Fibroblast of peridontal ligament (primary cell): ENCODE data around the gene PHAF1.
A peak's percentile ranks its signal among the peaks of the same experiment; 100 is the strongest.

Experiments used
- DNase-seq: peaks from one replicate; pipeline ENCODE4 v3.0.0-alpha.2; 2010; ENCODE audit errors: extremely low read depth

Gene PHAF1

GRCh38 chr16:67163164-67163998 lies 53.6 kb downstream of the PHAF1 start:
- DNase-seq: peak; percentile 60

DNA sequence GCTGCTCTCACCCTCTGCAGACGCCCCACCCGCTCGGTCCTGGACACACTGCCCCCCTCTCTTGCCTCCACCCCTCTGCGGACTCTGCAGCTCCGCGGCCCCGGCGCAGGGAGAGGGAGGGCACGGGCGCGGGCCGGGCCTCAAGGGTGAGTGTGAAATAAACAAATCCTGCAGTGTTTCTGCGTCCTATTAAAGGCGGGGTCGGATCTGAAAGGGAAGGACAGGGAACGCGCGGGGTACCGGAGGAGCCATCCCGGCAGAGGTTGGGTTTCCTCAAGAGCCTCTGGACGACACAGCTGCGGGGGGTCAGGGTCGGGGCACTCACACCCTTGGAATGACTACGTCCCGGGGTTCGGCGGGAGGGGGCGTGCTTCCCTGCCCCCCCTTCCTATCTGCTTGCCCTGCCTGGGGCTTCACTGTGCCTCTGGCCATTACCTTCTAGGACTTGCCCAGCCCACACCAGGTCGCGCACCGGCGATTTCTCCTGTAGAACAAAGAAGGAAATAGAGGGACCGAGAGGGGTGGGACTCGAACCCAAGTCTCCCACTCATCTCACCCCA lies 54.3 kb downstream of the PHAF1 start:
- DNase-seq: peak; percentile 33

- peak; percentile 35 for DNase-seq
Measured at GRCh38 chr16:67164599-67165061, 54.9 kb downstream of the PHAF1 start, which contains the start of gene HSF4. HSF4 (plus strand) TSS chr16:67164745; CDS start chr16:67164812, 67 bp downstream.

DNA sequence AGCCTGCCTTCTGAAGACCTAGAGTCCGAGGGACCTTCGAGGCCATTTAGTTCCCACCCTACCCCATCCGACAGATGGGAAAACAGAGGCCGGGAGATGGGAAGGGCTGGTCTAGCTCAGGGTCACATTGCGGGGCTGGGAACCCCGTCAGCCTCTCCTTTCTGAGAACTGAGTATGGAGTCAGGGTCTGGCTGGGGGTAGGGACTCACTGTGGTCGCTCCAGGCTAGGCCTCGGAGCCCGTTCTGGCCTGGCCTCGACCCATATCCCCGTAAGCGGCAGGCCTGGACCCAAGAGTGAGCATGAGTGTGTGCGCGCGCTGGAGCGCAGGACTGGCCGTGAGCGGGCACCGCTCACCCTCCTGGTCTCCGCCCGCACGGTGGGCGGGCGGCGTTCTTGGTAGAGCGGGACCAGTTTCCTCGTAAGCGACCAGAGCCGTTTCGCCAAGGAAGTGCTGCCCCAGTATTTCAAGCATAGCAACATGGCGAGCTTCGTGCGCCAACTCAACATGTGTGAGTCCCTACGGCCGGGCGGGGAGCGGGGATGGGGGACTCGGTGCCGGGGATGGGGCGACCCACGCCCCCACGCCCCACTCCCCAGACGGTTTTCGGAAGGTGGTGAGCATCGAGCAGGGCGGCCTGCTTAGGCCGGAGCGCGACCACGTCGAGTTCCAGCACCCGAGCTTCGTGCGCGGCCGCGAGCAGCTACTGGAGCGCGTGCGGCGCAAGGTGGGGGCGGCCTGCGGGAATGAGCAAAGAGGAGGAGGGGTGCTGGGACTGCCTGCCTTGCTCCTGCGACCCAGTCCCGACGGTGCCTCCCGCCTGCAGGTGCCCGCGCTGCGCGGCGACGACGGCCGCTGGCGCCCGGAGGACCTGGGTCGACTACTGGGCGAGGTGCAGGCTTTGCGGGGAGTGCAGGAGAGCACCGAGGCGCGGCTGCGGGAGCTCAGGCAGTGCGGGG lies 55.7 kb downstream of the PHAF1 start:
- DNase-seq: no peak

GRCh38 chr16:67166110-67166547 lies 56.4 kb downstream of the PHAF1 start:
- no peak for DNase-seq

- DNase-seq: no peak
Measured at GRCh38 chr16:67166598-67167168, 56.9 kb downstream of the PHAF1 start.

GRCh38 chr16:67167588-67167987 lies 57.8 kb downstream of the PHAF1 start:
- DNase-seq: no peak

- no peak for DNase-seq
Measured at GRCh38 chr16:67169011-67169451, 59.3 kb downstream of the PHAF1 start.

GRCh38 chr16:67169642-67170167 lies 60.0 kb downstream of the PHAF1 start:
- no peak for DNase-seq

GRCh38 chr16:67170168-67170948 lies 60.6 kb downstream of the PHAF1 start, which contains the start of gene NOL3:
NOL3 (plus strand) TSS chr16:67170538.
- DNase-seq: peak; percentile 77

DNA sequence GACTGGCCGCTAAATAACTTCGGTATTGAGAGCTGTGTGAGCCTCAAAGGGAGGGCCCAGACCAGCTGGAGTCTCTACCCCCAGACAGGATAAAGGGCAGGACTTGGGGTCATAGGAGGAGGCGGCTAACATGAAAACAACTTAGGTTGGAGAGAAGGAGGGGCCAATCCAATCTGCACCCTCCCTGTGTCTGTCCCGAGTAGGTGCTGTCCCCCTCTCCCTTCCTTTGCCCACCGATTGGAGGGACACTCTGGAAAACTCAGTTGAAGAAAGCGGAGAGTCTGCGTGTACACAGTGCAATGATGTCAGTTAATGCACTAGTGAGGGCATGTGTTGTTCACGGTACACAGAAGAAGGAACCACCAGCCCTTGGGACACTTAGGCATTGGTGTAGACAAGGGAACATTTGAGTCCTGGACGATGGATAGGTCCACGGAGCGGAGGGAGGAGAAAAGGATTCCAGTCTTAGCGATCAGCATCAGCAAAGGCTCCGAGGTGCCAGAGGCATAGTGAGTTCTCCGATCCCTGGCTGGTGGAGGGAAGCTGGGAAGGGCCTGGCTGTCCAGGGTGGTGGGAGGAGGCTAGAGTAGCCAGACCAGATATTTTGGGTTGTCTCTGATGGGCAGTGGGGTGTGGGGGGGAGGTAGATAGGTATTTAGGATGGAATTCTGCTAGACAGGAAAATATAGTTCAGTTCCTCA lies 61.4 kb downstream of the PHAF1 start:
- peak; percentile 40 for DNase-seq

DNA sequence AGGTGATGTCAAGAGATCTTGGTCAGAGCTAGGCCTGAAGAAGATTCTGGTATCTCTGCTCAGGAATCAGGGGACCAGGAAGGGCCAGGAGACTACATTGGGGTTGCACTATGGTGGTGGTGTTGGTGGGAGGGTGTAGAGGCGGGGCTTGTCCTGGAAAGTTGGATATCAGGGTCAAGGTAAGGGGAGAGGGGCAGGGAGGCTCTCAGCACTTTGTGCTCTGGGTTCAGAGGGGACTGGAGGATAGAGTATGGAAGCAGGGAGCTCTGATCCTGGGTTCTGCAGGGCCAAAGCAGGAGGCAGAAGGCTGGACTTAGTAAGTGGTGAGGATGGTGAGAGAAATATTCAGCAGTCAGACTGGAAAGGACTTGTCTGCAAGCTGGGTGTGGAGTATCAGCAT lies 63.6 kb downstream of the PHAF1 start:
- DNase-seq: no peak

GRCh38 chr16:67173808-67174705 lies 64.3 kb downstream of the PHAF1 start:
- peak; percentile 76 for DNase-seq

DNA sequence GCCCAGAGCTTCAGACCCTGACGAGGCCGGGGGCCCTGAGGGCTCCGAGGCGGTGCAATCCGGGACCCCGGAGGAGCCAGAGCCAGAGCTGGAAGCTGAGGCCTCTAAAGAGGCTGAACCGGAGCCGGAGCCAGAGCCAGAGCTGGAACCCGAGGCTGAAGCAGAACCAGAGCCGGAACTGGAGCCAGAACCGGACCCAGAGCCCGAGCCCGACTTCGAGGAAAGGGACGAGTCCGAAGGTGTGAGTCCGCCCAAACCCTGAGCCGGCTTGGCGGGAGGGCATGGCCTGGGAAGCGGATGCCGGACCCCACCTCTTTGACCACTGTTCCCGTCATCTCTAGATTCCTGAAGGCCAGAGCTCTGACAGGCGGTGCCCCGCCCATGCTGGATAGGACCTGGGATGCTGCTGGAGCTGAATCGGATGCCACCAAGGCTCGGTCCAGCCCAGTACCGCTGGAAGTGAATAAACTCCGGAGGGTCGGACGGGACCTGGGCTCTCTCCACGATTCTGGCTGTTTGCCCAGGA lies 65.0 kb downstream of the PHAF1 start:
- no peak for DNase-seq

DNA sequence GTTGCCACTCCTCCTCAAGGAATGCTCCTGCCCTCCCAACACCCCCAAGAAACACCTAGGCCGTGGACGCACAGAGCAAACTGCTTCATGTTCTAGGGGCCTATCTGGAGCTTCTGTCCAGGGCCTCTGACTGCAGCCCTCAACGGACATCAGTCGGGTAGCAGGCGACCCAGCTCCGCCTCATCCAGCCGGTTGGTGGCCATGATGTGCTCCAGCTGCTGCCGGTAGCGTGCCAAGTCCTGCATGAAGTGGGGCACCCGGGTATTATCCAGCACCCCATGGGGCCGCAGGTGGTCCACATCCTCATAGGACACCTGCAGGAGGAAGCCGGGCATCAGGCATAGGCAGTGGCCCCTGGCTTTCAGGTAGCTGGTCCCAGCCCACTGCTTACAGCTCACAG lies 66.9 kb downstream of the PHAF1 start:
- no peak for DNase-seq

DNA sequence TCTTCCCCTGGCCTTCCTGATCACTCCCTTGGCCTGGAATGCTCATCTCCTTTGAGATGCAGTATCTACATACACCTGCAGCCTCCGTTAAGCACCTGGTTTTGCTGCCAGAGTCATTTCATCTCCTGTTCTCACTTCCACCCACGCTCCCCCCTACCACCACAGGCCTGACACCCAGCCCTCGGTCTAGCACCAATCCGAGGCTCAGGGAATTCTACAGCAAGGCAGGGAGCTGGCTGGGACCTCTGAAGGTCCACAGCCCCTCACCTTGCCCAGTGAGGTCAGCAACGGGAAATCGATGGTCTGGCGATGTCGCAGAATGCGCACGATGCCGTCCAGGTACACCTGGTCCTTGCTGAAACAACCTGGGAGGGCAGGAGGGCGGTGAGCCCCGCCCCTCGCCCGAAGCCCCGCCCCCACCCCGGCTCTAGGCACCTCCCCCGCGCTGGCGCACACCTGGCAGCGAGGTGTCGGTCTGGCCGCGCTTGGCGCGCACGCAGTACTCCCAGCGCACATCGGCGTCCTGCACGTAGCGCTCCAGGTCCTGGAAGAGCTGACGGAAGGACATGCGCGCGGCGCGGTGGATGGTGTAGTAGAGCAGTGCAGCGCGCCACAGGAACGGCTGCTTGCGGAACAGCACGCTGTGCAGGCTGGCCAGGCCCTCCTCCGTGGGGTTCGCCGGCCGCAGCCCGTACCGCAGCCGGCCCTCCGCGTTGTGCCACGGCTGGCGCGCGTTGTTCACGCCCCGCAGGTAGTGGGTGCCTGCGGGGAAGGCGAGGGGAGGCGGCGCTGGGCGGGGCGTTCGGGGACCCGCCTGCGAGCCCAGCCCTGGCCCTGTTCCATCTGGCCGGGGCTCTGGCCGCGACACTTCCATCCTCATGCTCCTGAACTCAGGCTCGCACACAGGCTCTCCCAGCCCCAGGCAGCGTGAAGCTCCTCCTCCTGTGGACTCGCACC lies 68.3 kb downstream of the PHAF1 start:
- DNase-seq: peak; percentile 34

DNA sequence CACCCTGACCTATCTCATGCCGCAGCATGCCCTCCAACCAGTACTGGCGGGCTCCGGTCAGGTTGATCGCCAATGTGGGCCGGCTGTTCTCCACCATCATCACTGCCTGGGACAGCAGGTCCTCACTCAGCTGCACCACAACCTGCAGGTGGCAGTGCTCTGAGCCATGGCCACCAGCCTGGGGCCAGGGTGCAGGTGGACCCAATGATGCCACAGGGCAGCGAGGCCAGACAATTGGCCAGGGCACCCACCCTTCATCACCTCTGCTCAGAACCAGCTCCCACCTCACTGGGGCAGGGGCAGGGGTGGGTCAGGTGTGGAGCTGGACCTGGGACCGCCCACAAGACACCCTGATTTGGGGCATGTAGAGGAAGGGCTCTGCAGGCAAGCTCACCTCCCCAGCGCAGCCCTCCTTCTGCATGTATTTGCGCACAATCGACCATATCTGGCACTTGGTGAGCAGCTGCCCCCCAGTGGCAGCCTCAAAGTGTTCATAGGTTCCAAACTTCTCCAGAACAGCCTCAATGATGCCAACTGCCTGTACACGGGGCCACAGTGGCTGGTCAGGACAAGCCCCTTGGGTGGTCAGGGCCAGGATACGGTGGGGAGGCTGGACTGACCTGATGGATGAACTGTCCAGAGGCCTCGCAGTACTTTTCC lies 69.8 kb downstream of the PHAF1 start:
- DNase-seq: no peak
